ENCODE measurements around the gene ARHGAP18. TPM values are rescaled to one million over a fixed set of nuclear protein-coding genes. Genes with fewer than 3 reads are reported as not detected.

ARHGAP18 gene
- total RNA-seq, 1 donor from 2014 or later: 12.0 TPM

DNA sequence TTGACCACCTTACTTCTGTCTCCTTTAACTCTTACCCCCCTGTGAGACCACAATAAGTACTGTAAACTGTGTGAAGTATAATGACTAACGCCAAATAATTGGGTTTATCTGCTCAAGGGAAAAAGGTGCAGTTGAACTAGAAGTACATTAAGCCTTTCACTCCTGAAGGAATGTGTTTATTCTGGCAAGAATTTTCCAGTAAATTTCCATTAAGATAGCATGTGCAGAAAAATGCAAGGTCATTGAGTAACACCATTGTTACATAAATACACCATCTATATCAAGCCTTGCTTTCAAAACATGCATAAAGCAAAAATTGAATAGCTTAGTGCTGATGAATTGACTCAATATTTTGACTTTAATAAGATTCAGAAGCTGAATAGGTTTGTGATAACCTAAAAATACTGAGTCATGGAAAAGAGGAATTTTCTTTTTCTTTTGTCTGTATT is 65.4 kb downstream of the ARHGAP18 start:
- H3K9me3 Mint-ChIP-seq: no peaks in the 10 kb centered on the region
- H3K4me1 Mint-ChIP-seq (ENCODE audit: unreplicated experiment): peaks cover 28% of the 10 kb centered on the region
- no peak overlapping the region for H3K4me3 Mint-ChIP-seq
- no peaks in the 10 kb centered on the region for H3K27me3 Mint-ChIP-seq
- no peaks in the 10 kb centered on the region for H3K36me3 Mint-ChIP-seq
- TF ChIP-seq, protein P1, sequence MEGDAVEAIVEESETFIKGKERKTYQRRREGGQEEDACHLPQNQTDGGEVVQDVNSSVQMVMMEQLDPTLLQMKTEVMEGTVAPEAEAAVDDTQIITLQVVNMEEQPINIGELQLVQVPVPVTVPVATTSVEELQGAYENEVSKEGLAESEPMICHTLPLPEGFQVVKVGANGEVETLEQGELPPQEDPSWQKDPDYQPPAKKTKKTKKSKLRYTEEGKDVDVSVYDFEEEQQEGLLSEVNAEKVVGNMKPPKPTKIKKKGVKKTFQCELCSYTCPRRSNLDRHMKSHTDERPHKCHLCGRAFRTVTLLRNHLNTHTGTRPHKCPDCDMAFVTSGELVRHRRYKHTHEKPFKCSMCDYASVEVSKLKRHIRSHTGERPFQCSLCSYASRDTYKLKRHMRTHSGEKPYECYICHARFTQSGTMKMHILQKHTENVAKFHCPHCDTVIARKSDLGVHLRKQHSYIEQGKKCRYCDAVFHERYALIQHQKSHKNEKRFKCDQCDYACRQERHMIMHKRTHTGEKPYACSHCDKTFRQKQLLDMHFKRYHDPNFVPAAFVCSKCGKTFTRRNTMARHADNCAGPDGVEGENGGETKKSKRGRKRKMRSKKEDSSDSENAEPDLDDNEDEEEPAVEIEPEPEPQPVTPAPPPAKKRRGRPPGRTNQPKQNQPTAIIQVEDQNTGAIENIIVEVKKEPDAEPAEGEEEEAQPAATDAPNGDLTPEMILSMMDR (conservative IDR thresholded peaks at IDR 0.05): no peak
- no peak for DNase-seq (ENCODE audit: extremely low spot score, unreplicated experiment)
- H3K27ac Mint-ChIP-seq: no peak overlapping the region

DNA sequence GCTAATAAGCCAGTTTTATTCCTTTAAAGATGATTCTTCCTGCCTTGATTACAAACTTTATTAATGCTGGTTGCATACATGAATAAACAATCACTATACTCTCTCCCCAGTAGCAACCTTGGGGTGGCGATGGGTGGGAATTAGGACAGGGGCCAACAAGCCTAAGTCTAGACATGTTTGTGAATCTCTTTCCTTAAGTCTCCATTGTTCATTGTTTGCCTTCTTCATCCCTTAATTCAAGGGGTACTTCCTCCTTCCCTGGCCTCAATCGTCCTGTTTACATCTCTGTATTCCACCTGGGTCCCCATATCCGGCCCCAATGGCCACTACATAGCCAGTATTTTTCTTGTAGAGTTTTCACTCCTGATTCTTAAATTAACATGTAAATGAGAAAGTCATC is 66.0 kb downstream of the ARHGAP18 start:
- Mint-ChIP-seq H3K4me3 (no peak overlapping the region), H3K4me1 (ENCODE audit: unreplicated experiment) (peaks cover 31% of the 10 kb centered on the region), H3K27ac (peak overlapping the region; percentile 38), H3K27me3 (no peaks in the 10 kb centered on the region), H3K9me3 (no peaks in the 10 kb centered on the region), H3K36me3 (no peaks in the 10 kb centered on the region)
- TF ChIP-seq, protein P1 (conservative IDR thresholded peaks at IDR 0.05): no peak
- no peak for DNase-seq (ENCODE audit: extremely low spot score, unreplicated experiment)

DNA sequence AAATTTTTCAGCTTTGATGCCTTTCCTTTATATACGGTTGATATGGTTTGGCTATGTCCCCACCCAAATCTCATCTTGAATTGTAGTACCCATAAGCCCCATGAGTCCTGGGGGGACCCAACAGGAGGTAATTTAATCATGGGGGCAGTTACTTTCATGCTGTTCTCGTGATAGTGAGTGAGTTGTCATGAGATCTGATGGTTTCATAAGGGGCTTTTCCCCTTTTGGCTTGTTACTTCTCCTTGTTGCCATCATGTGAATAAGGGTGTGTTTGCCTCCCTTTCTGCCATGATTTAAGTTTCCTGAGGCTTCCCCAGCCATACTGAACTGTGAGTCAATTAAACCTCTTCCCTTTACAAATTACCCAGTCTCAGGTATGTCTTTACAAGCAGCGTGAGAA is 66.8 kb downstream of the ARHGAP18 start:
- no peaks in the 10 kb centered on the region for H3K9me3 Mint-ChIP-seq
- H3K36me3 Mint-ChIP-seq: no peaks in the 10 kb centered on the region
- no peak overlapping the region for H3K4me3 Mint-ChIP-seq
- TF ChIP-seq, protein P1 (conservative IDR thresholded peaks at IDR 0.05): no peak
- no peaks in the 10 kb centered on the region for H3K27me3 Mint-ChIP-seq
- peaks cover 35% of the 10 kb centered on the region for H3K4me1 Mint-ChIP-seq (ENCODE audit: unreplicated experiment)
- no peak overlapping the region for H3K27ac Mint-ChIP-seq
- no peak for DNase-seq (ENCODE audit: extremely low spot score, unreplicated experiment)

DNA sequence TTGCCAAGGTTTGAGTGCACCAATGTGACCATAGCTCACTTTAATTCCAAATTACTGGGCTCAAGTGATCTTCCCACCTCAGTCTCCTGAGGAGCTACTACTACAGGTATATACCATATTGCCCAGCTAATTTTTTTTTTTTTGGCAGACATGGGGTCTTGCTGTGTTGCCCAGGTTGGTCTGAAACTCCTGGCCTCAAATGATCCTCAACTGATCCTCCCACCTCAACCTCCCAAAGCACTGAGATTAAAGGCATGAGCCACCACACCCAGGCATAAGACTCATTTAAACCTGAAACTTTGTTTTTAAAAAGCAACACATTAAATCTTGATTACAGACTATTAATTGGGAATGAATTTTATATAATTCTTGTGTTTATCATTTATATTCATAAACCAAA is 67.7 kb downstream of the ARHGAP18 start:
- Mint-ChIP-seq H3K4me3 (no peak overlapping the region), H3K9me3 (no peaks in the 10 kb centered on the region), H3K27ac (no peak overlapping the region), H3K36me3 (no peaks in the 10 kb centered on the region), H3K4me1 (ENCODE audit: unreplicated experiment) (peaks cover 36% of the 10 kb centered on the region), H3K27me3 (no peaks in the 10 kb centered on the region)
- no peak for DNase-seq (ENCODE audit: extremely low spot score, unreplicated experiment)
- TF ChIP-seq, protein P1 (conservative IDR thresholded peaks at IDR 0.05): no peak

DNA sequence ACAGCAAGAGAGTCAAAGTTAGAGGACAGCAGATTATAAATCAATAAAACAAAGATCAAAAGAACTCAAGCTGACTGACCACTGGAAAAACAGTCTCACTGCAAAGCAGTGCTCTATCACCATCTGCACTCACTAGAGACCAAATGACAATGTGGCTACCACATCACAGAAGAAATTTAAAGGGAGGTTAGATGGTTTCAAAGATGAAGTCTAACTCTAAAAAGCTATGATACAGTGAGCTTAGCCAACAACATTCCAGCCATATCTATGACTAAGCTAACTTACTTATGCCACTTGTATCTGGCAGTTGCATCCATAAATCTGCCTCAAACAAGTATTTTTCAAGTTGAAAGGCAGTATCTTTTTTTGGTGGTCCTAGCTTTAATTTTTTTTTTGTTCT is 68.6 kb downstream of the ARHGAP18 start:
- H3K4me3 Mint-ChIP-seq: no peak overlapping the region
- TF ChIP-seq, protein P1 (conservative IDR thresholded peaks at IDR 0.05): no peak
- H3K4me1 Mint-ChIP-seq (ENCODE audit: unreplicated experiment): peaks cover 28% of the 10 kb centered on the region
- H3K36me3 Mint-ChIP-seq: no peaks in the 10 kb centered on the region
- H3K27me3 Mint-ChIP-seq: no peaks in the 10 kb centered on the region
- no peak overlapping the region for H3K27ac Mint-ChIP-seq
- no peak for DNase-seq (ENCODE audit: extremely low spot score, unreplicated experiment)
- H3K9me3 Mint-ChIP-seq: no peaks in the 10 kb centered on the region

DNA sequence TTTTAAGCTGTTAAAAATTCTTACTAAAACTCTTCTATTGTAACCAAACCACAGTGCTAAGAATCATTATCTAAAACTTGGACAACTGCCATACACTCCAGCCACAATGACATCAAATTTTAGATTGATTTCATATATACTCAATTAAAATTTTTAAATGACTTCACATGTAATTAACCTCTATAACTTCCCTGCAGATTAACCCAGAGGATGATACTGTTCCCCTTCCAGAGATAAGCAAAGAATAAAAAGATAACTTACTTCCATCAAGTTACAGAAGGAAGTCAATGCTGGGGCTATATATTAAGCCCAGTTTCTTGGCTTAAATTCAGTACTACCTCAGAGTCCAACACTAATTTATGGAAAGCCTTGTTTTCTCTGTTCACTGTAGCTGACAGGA is 71.3 kb downstream of the ARHGAP18 start:
- DNase-seq (ENCODE audit: extremely low spot score, unreplicated experiment): no peak
- TF ChIP-seq, protein P1 (conservative IDR thresholded peaks at IDR 0.05): no peak
- Mint-ChIP-seq H3K36me3 (no peaks in the 10 kb centered on the region), H3K27ac (no peak overlapping the region), H3K4me3 (peak overlapping the region; percentile 15), H3K9me3 (no peaks in the 10 kb centered on the region), H3K4me1 (ENCODE audit: unreplicated experiment) (peaks cover 24% of the 10 kb centered on the region), H3K27me3 (no peaks in the 10 kb centered on the region)
